ENCODE data around the gene SLITRK2.

DNA sequence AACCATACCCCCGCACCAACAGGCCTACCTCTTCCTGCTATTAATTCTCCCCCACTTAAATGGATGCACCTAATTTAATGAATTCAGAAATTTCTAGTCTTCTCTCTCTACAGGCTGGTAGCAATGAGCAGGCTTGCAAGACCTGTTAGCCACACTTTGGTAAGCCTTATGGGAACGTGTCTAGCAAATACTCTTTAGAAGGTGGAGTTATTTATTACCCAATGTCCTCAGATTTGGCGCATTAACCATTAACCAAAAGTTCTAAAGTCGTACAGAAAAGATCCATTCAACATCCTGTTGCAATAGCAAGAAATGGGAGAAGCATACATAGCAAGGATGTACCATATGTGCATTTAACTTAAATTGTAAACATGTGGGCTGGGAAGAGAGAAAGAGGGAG is 47.5 kb downstream of the SLITRK2 start:
- TF ChIP-seq POLR2A (IDR thresholded peaks at IDR 0.05), result no peak
- TF ChIP-seq, protein P1, sequence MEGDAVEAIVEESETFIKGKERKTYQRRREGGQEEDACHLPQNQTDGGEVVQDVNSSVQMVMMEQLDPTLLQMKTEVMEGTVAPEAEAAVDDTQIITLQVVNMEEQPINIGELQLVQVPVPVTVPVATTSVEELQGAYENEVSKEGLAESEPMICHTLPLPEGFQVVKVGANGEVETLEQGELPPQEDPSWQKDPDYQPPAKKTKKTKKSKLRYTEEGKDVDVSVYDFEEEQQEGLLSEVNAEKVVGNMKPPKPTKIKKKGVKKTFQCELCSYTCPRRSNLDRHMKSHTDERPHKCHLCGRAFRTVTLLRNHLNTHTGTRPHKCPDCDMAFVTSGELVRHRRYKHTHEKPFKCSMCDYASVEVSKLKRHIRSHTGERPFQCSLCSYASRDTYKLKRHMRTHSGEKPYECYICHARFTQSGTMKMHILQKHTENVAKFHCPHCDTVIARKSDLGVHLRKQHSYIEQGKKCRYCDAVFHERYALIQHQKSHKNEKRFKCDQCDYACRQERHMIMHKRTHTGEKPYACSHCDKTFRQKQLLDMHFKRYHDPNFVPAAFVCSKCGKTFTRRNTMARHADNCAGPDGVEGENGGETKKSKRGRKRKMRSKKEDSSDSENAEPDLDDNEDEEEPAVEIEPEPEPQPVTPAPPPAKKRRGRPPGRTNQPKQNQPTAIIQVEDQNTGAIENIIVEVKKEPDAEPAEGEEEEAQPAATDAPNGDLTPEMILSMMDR (IDR thresholded peaks at IDR 0.05), result no peak

Measured in Peyer's patch (tissue), 4 donors.